HG02884 (cell line): ENCODE measurements around the gene GNAS-AS1.

ENCODE experiments used
- ATAC-seq: cut with Tn5 transposase; IDR thresholded peaks from one replicate; pipeline ENCODE4 v1.9.1; 2021; ENCODE audit warnings: mild to moderate bottlenecking, moderate library complexity; ENCODE audit not compliant: unreplicated experiment

GNAS-AS1 gene

GRCh38 chr20:58863044-58863790, 12.5 kb upstream of the GNAS-AS1 start:
- ATAC-seq: no peak

- no peak for ATAC-seq
These were observed 5.0 kb upstream of the GNAS-AS1 start for GRCh38 chr20:58855506-58856389.

- no peak for ATAC-seq
These were observed 4.2 kb upstream of the GNAS-AS1 start for GRCh38 chr20:58854638-58855471.

GRCh38 chr20:58853976-58854637, 3.4 kb upstream of the GNAS-AS1 start:
- ATAC-seq: no peak

- no peak for ATAC-seq
These were observed 2.8 kb upstream of the GNAS-AS1 start for GRCh38 chr20:58853466-58853865.

- ATAC-seq: no peak
These were observed 2.0 kb upstream of the GNAS-AS1 start, which contains the start of gene GNAS for GRCh38 chr20:58852543-58853271. TSS of gene GNAS (plus strand) at chr20:58852716.

- ATAC-seq: no peak
These were observed 1.3 kb upstream of the GNAS-AS1 start for GRCh38 chr20:58851969-58852458.

GRCh38 chr20:58851221-58851968, 693 bp upstream of the GNAS-AS1 start:
- no peak for ATAC-seq

- no peak for ATAC-seq
These were observed 3.2 kb downstream of the GNAS-AS1 start for GRCh38 chr20:58847463-58847862.

- no peak for ATAC-seq
These were observed 5.0 kb downstream of the GNAS-AS1 start for GRCh38 chr20:58845706-58846105.

GRCh38 chr20:58843128-58843556, 7.6 kb downstream of the GNAS-AS1 start:
- ATAC-seq: no peak

GRCh38 chr20:58842276-58842675, 8.4 kb downstream of the GNAS-AS1 start:
- no peak for ATAC-seq

- no peak for ATAC-seq
These were observed 9.0 kb downstream of the GNAS-AS1 start for GRCh38 chr20:58841539-58842264.

GRCh38 chr20:58840816-58841538, 9.7 kb downstream of the GNAS-AS1 start:
- no peak for ATAC-seq

GRCh38 chr20:58839991-58840747, 10.5 kb downstream of the GNAS-AS1 start:
- ATAC-seq: no peak

- no peak for ATAC-seq
These were observed 11.2 kb downstream of the GNAS-AS1 start for GRCh38 chr20:58839474-58839874.

GRCh38 chr20:58838174-58838573, 12.5 kb downstream of the GNAS-AS1 start:
- ATAC-seq: no peak
